Thyroid gland (tissue), 4 donors: ENCODE data around the gene DISC1. TPM values are rescaled to one million over a fixed set of nuclear protein-coding genes. Genes with fewer than 3 reads are reported as not detected.

Source experiments
- DNase-seq, 2 donors: peaks; one replicate each; pipeline ENCODE4 v3.0.0-alpha.2; 2019
- H3K27ac ChIP-seq, 3 donors: fragments of 200-600 bp; sonication (generic); 1 replicate in 2 of 3; 2 replicates in 1 of 3; pipeline ENCODE4 v1.5.1; 2016 to 2019; ENCODE audit warnings: mild to moderate bottlenecking in 1 of 3, moderate library complexity in 1 of 3
- H3K27me3 ChIP-seq: fragments of 200-600 bp; sonication (generic); one replicate; pipeline ENCODE4 v1.5.1; 2019
- H3K36me3 ChIP-seq, 2 donors: fragments of 200-600 bp; sonication (generic); one replicate each; pipeline ENCODE4 v1.5.1; 2016 to 2019
- H3K4me1 ChIP-seq, 2 donors: fragments of 200-600 bp; sonication (generic); one replicate each; pipeline ENCODE4 v1.5.1; 2017 to 2019
- H3K4me3 ChIP-seq, 3 donors: fragments of 200-600 bp; sonication (generic); replicated peaks in 1 of 3; 1 replicate in 2 of 3; 2 replicates in 1 of 3; pipeline ENCODE4 v1.5.1; 2016; ENCODE audit warnings: mild to moderate bottlenecking in 1 of 3
- H3K9me3 ChIP-seq: fragments of 200-600 bp; sonication (generic); one replicate; pipeline ENCODE4 v1.5.1; 2017
- CTCF ChIP-seq, 6 experiments: fragments of 200-600 bp in 3 of 6; fragments of 450-650 bp in 3 of 6; sonication (generic) in 3 of 6; IDR thresholded peaks; one replicate each; pipeline ENCODE4 v1.5.1; 2016 to 2019; ENCODE audit warnings: antibody characterized with exemption in 6 of 6, mild to moderate bottlenecking in 2 of 6, inconsistent platforms in 1 of 6, moderate library complexity in 1 of 6
- POLR2A ChIP-seq, 2 donors: fragments of 450-650 bp; IDR thresholded peaks; one replicate each; pipeline ENCODE4 v1.6.1; 2017; ENCODE audit warnings: antibody characterized with exemption in 2 of 2, mild to moderate bottlenecking in 2 of 2, moderate library complexity in 1 of 2
- WGBS, 2 donors: methylation state at CpG; one replicate each; pipeline ENCODE4 v1.1.5; 2017; 5-methylcytosine and 5-hydroxymethylcytosine counted together
- intact Hi-C: fragments of 100-400 bp; cut with DNase I; formaldehyde crosslinking; loops from one replicate; pipeline ENCODE4 v1.15.1; 2023
- total RNA-seq, 4 donors: library from RNA; depleted of rRNA; stranded (reverse); fragments of >200 nt; gene quantifications; one replicate each; pipeline ENCODE4 v1.2.3, GENCODE V29; 2016

DISC1 gene
- total RNA-seq, 4 donors from 2014 or later, result 6.9 to 17.7 (median 9.8) TPM

DNA sequence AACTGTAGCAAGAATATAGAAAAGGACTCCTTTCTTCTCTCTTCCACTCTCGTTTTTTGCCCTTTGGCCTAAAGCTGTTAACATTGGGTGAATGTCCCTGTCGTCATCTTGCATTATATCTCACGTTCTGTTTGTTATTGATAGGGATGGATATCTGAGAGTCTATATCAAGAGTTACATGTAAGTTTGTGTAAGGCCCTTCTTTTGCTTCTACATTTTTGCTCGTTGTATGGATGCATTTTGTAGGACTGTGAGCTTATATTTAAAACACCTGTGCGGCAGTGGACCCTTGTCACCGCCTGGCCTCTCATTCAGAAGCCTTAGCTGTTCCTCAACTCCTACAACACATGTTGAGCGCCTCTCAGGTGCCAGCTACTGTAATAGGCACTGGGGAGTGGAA, 211.9 kb downstream of the DISC1 start:
- no peak for DNase-seq
- Histone ChIP-seq H3K4me1 (no peaks in the 10 kb centered on the region), H3K27me3 (no peaks in the 10 kb centered on the region), H3K9me3 (no peaks in the 10 kb centered on the region), H3K27ac (no peak overlapping the region), H3K36me3 (no peaks in the 10 kb centered on the region), H3K4me3 (no peak overlapping the region)
- TF ChIP-seq CTCF (IDR thresholded peaks at IDR 0.05) (no peak), POLR2A (IDR thresholded peaks at IDR 0.05) (no peak)
- intact Hi-C loops, result no loop called here
- WGBS, 2 donors, result 86 to 91% methylated on average over 7 of the region's 7 CpGs

DNA sequence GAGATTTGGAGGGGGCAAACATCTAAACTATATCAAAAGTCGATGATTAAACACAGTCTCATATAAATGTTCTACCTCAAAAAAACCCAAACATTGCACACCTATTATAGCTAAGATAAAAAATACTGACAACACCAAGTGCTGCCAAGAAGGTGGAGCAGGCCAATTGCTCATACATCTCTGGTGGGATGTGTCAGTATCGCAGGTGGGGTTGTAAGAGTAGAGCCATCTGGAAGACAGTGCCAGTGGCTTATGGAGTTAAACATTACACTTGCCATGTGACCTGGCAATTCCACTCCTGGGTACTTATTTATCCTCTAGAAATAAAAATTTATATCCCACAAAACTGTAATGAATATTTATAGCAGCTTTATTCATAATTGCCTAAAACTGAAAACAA, 213.4 kb downstream of the DISC1 start:
- DNase-seq, result no peak
- 90 to 100% methylated on average over 2 of the region's 2 CpGs for WGBS, 2 donors
- intact Hi-C loops, result no loop called here

GRCh38 chr1:231841616-231842344, 215.2 kb downstream of the DISC1 start:
- H3K36me3 ChIP-seq, result no peaks in the 10 kb centered on the region
- peaks cover 3 to 7% of the 10 kb centered on the region in 2 donors for H3K4me1 ChIP-seq
- intact Hi-C loops, result no loop called here
- TF ChIP-seq CTCF (IDR thresholded peaks at IDR 0.05) (no peak), POLR2A (IDR thresholded peaks at IDR 0.05) (no peak)
- no peak overlapping the region for H3K27ac ChIP-seq
- 83 to 88% methylated on average over 5 of the region's 5 CpGs for WGBS, 2 donors
- no peaks in the 10 kb centered on the region for H3K9me3 ChIP-seq
- no peaks in the 10 kb centered on the region for H3K27me3 ChIP-seq
- DNase-seq, result no peak
- H3K4me3 ChIP-seq, result no peak overlapping the region

More for the DNA sequence above, 213.4 kb downstream of the DISC1 start:
- Histone ChIP-seq H3K36me3 (no peaks in the 10 kb centered on the region), H3K4me3 (no peak overlapping the region), H3K9me3 (no peaks in the 10 kb centered on the region), H3K27ac (no peak overlapping the region), H3K4me1 (peaks cover under 1 to 2% of the 10 kb centered on the region in 2 donors), H3K27me3 (no peaks in the 10 kb centered on the region)
- no peak for TF ChIP-seq POLR2A (IDR thresholded peaks at IDR 0.05)
- TF ChIP-seq CTCF (IDR thresholded peaks at IDR 0.05), result no peak

- intact Hi-C loops, result no loop called here
- Histone ChIP-seq H3K9me3 (no peaks in the 10 kb centered on the region), H3K4me3 (no peak overlapping the region), H3K4me1 (peaks cover 3 to 7% of the 10 kb centered on the region in 2 donors), H3K27me3 (no peaks in the 10 kb centered on the region), H3K27ac (no peak overlapping the region), H3K36me3 (no peaks in the 10 kb centered on the region)
- 80 to 88% methylated on average over 1 of the region's 1 CpG for WGBS, 2 donors
- DNase-seq, result no peak
- TF ChIP-seq POLR2A (IDR thresholded peaks at IDR 0.05) (no peak), CTCF (IDR thresholded peaks at IDR 0.05) (no peak)
Measured at GRCh38 chr1:231842441-231842840, 215.9 kb downstream of the DISC1 start.

- H3K9me3 ChIP-seq, result no peaks in the 10 kb centered on the region
- peak; percentile 16 to 35 for DNase-seq
- TF ChIP-seq CTCF (IDR thresholded peaks at IDR 0.05), result peak in 1 of 6 experiments; percentile 9
- TF ChIP-seq POLR2A (IDR thresholded peaks at IDR 0.05), result no peak
- no peaks in the 10 kb centered on the region for H3K27me3 ChIP-seq
- WGBS, 2 donors, result 39 to 49% methylated on average over 7 of the region's 7 CpGs
- no peak overlapping the region for H3K27ac ChIP-seq
- no peak overlapping the region for H3K4me3 ChIP-seq
- peaks cover 3 to 7% of the 10 kb centered on the region in 2 donors for H3K4me1 ChIP-seq
- intact Hi-C loops, result no loop called here
- no peaks in the 10 kb centered on the region for H3K36me3 ChIP-seq
Measured at GRCh38 chr1:231844986-231845502, 218.5 kb downstream of the DISC1 start.
